ENCODE data around the gene INS. TPM values are rescaled to one million over a fixed set of nuclear protein-coding genes. Genes with fewer than 3 reads are reported as not detected.

Gene INS
- total and polyA plus RNA-seq, 2 of the 13 experiments (the other 11 are each of a cell fraction or from before 2014, with no cell fraction given), result not detected

- TF ChIP-seq ZNF678 (CRISPR knock-in tag; IDR thresholded peaks at IDR 0.05), result no peak
- TF ChIP-seq MXD4 (CRISPR knock-in tag; IDR thresholded peaks at IDR 0.05), result peak; percentile 36; the same call in 1 of the 2 replicates
- no peak for TF ChIP-seq NR2F2 (IDR thresholded peaks at IDR 0.05; ENCODE audit: borderline replicate concordance, low read depth)
- TF ChIP-seq NFIC (IDR thresholded peaks at IDR 0.05; ENCODE audit: low read length), result no peak
- peak; percentile 65; the same call in 1 of the 2 replicates for TF ChIP-seq ZNF501 (CRISPR knock-in tag; IDR thresholded peaks at IDR 0.05)
- no peak for TF ChIP-seq THAP8 (CRISPR knock-in tag; IDR thresholded peaks at IDR 0.05; ENCODE audit: borderline replicate concordance)
- TF ChIP-seq HMGXB3 (CRISPR knock-in tag; IDR thresholded peaks at IDR 0.05; ENCODE audit: borderline replicate concordance), result no peak
- TF ChIP-seq ZNF766 (CRISPR knock-in tag; IDR thresholded peaks at IDR 0.05; ENCODE audit: borderline replicate concordance), result no peak
- no peak for TF ChIP-seq CAMTA2 (CRISPR knock-in tag; IDR thresholded peaks at IDR 0.05; ENCODE audit: borderline replicate concordance)
- no peak for TF ChIP-seq MTA1 (CRISPR knock-in tag; IDR thresholded peaks at IDR 0.05; ENCODE audit: borderline replicate concordance)
- TF ChIP-seq ZNF672 (CRISPR knock-in tag; IDR thresholded peaks at IDR 0.05), result no peak
- TF ChIP-seq TAF15 (IDR thresholded peaks at IDR 0.05; ENCODE audit: low read depth, low read length, poor library complexity, severe bottlenecking), result no peak
- no peak for TF ChIP-seq JDP2 (CRISPR knock-in tag; IDR thresholded peaks at IDR 0.05; ENCODE audit: borderline replicate concordance)
- no peak for TF ChIP-seq EED (CRISPR knock-in tag; IDR thresholded peaks at IDR 0.05)
- no peak for TF ChIP-seq ZNF547 (CRISPR knock-in tag; IDR thresholded peaks at IDR 0.05)
- no peak for TF ChIP-seq RBFOX2 (IDR thresholded peaks at IDR 0.05; ENCODE audit: low read depth, low read length)
- no peak for TF ChIP-seq MIER3 (CRISPR knock-in tag; IDR thresholded peaks at IDR 0.05; ENCODE audit: borderline replicate concordance)
- TF ChIP-seq HNF1A (IDR thresholded peaks at IDR 0.05; ENCODE audit: low read depth), result no peak
- TF ChIP-seq HNF1A (CRISPR knock-in tag; IDR thresholded peaks at IDR 0.05; ENCODE audit: borderline replicate concordance), result no peak
- TF ChIP-seq ZNF891 (CRISPR knock-in tag; IDR thresholded peaks at IDR 0.05), result no peak; the same call in 1 of the 2 replicates
- no peak for TF ChIP-seq PITX1 (CRISPR knock-in tag; IDR thresholded peaks at IDR 0.05)
- no peak for TF ChIP-seq ZNF432 (CRISPR knock-in tag; IDR thresholded peaks at IDR 0.05; ENCODE audit: borderline replicate concordance)
These were observed 9.3 kb downstream of the INS start (continued) for GRCh38 chr11:2151500-2152257.

Measured in HepG2 (cell line).